ENCODE data around the gene CLDN10.
"Not testable (repeated sequence)": the region's sequence is repeated elsewhere in the genome, so short reads cannot be mapped to it uniquely, and the experiment has no call there.

The CLDN10 gene

GRCh38 chr13:95512424-95512823, 40.1 kb upstream of the CLDN10 start:
- H3K18ac ChIP-seq (ENCODE audit: low read length), result no peak overlapping the region
- no CpG with 5 or more reads among the region's 3 CpGs for WGBS (ENCODE audit: extremely low coverage, insufficient coverage, insufficient read length)
- no peak overlapping the region for H3K4me2 ChIP-seq (ENCODE audit: low read length)
- H3K4ac ChIP-seq (ENCODE audit: low read depth, low read length), result no peak overlapping the region
- DNase-seq, result no peak
- H3K27ac ChIP-seq (ENCODE audit: low read depth, low read length), result no peak overlapping the region
- no peak overlapping the region for H2BK120ac ChIP-seq (ENCODE audit: insufficient read depth, low read length, poor library complexity)
- H3K9me3 ChIP-seq (ENCODE audit: insufficient read depth, low read depth, low read length), result peaks cover 2% of the 10 kb centered on the region
- no peaks in the 10 kb centered on the region for H3K79me2 ChIP-seq (ENCODE audit: control insufficient read depth, insufficient read depth, low read length, poor library complexity)
- no peak overlapping the region for H4K12ac ChIP-seq (ENCODE audit: low read depth, low read length)
- no peak overlapping the region for H4K91ac ChIP-seq (ENCODE audit: low read depth, low read length)
- H3K27me3 ChIP-seq (ENCODE audit: insufficient read depth, low read length), result no peaks in the 10 kb centered on the region
- H2BK12ac ChIP-seq (ENCODE audit: low read length), result no peak overlapping the region
- H2BK5ac ChIP-seq (ENCODE audit: low read depth, low read length, poor library complexity), result no peak overlapping the region
- no peaks in the 10 kb centered on the region for H3K36me3 ChIP-seq (ENCODE audit: control insufficient read depth in 1 of 2, insufficient read depth in 2 of 2, low read length in 2 of 2)
- no peak overlapping the region for H2AFZ ChIP-seq (ENCODE audit: insufficient read depth, low read length, poor library complexity)
- peak overlapping the region; percentile 56 for H3K23ac ChIP-seq (ENCODE audit: low read length)
- H3K4me3 ChIP-seq (ENCODE audit: low read depth, low read length), result no peak overlapping the region
- H3K9ac ChIP-seq (ENCODE audit: low read length), result no peak overlapping the region
- no peak overlapping the region for H2AK5ac ChIP-seq (ENCODE audit: low read length)
- no peak overlapping the region for H3K14ac ChIP-seq (ENCODE audit: low read length)
- H3K79me1 ChIP-seq (ENCODE audit: low read length), result no peaks in the 10 kb centered on the region
- no peak overlapping the region for H4K8ac ChIP-seq (ENCODE audit: low read depth, low read length)
- peaks cover 2 to 5% of the 10 kb centered on the region in 2 experiments for H3K4me1 ChIP-seq (ENCODE audit: control insufficient read depth in 1 of 2, insufficient read depth in 2 of 2, low read length in 2 of 2)

DNA sequence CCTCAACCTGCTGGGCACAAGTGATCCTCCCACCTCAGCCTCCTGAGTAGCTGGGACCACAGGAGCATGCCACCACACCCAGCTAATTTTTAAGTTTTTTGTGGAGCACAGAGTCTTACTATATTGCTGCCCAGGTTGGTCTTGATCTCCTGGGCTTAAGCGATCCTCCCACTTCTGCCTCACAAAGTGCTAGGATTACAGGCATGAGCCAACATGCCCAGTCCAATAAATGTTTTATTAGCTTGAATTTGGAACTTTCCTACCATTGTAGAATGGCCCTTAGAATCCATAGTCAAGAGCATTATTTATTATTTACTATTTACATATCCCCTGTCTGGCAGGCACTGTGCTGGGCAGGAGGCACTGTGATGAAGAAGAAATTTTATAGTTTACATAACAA, 39.6 kb upstream of the CLDN10 start:
- Histone ChIP-seq H3K14ac (ENCODE audit: low read length) (no peak overlapping the region), H2BK12ac (ENCODE audit: low read length) (no peak overlapping the region), H2BK5ac (ENCODE audit: low read depth, low read length, poor library complexity) (no peak overlapping the region), H2AK5ac (ENCODE audit: low read length) (no peak overlapping the region), H3K79me1 (ENCODE audit: low read length) (no peaks in the 10 kb centered on the region), H3K9me3 (ENCODE audit: insufficient read depth, low read depth, low read length) (peaks cover 2% of the 10 kb centered on the region), H3K79me2 (ENCODE audit: control insufficient read depth, insufficient read depth, low read length, poor library complexity) (no peaks in the 10 kb centered on the region), H4K91ac (ENCODE audit: low read depth, low read length) (no peak overlapping the region), H3K9ac (ENCODE audit: low read length) (no peak overlapping the region), H3K36me3 (ENCODE audit: control insufficient read depth in 1 of 2, insufficient read depth in 2 of 2, low read length in 2 of 2) (no peaks in the 10 kb centered on the region), H2AFZ (ENCODE audit: insufficient read depth, low read length, poor library complexity) (no peak overlapping the region), H3K4me2 (ENCODE audit: low read length) (no peak overlapping the region), H3K4ac (ENCODE audit: low read depth, low read length) (no peak overlapping the region), H3K4me1 (ENCODE audit: control insufficient read depth in 1 of 2, insufficient read depth in 2 of 2, low read length in 2 of 2) (peaks cover 2 to 5% of the 10 kb centered on the region in 2 experiments), H4K12ac (ENCODE audit: low read depth, low read length) (no peak overlapping the region), H3K18ac (ENCODE audit: low read length) (no peak overlapping the region), H3K27ac (ENCODE audit: low read depth, low read length) (no peak overlapping the region), H3K23ac (ENCODE audit: low read length) (no peak overlapping the region), H4K8ac (ENCODE audit: low read depth, low read length) (no peak overlapping the region), H3K27me3 (ENCODE audit: insufficient read depth, low read length) (no peaks in the 10 kb centered on the region), H2BK120ac (ENCODE audit: insufficient read depth, low read length, poor library complexity) (no peak overlapping the region), H3K4me3 (ENCODE audit: low read depth, low read length) (no peak overlapping the region)
- DNase-seq, result no peak
- WGBS (ENCODE audit: extremely low coverage, insufficient coverage, insufficient read length), result no CpG with 5 or more reads among the region's 1 CpG

GRCh38 chr13:95515606-95516005, 36.9 kb upstream of the CLDN10 start:
- H3K9me3 ChIP-seq (ENCODE audit: insufficient read depth, low read depth, low read length); H2BK5ac ChIP-seq (ENCODE audit: low read depth, low read length, poor library complexity); H3K27me3 ChIP-seq (ENCODE audit: insufficient read depth, low read length); H2AK5ac ChIP-seq (ENCODE audit: low read length); H4K91ac ChIP-seq (ENCODE audit: low read depth, low read length); H3K4me1 ChIP-seq (ENCODE audit: control insufficient read depth in 1 of 2, insufficient read depth in 2 of 2, low read length in 2 of 2); H2BK12ac ChIP-seq (ENCODE audit: low read length); H3K18ac ChIP-seq (ENCODE audit: low read length); H3K9ac ChIP-seq (ENCODE audit: low read length); H3K23ac ChIP-seq (ENCODE audit: low read length); H3K79me1 ChIP-seq (ENCODE audit: low read length); H3K4me2 ChIP-seq (ENCODE audit: low read length); DNase-seq; H3K4ac ChIP-seq (ENCODE audit: low read depth, low read length); H3K36me3 ChIP-seq (ENCODE audit: control insufficient read depth in 1 of 2, insufficient read depth in 2 of 2, low read length in 2 of 2); H3K79me2 ChIP-seq (ENCODE audit: control insufficient read depth, insufficient read depth, low read length, poor library complexity); H4K8ac ChIP-seq (ENCODE audit: low read depth, low read length); H3K27ac ChIP-seq (ENCODE audit: low read depth, low read length); H2AFZ ChIP-seq (ENCODE audit: insufficient read depth, low read length, poor library complexity); H4K12ac ChIP-seq (ENCODE audit: low read depth, low read length); H3K14ac ChIP-seq (ENCODE audit: low read length); H2BK120ac ChIP-seq (ENCODE audit: insufficient read depth, low read length, poor library complexity); H3K4me3 ChIP-seq (ENCODE audit: low read depth, low read length): not testable (repeated sequence)
- no CpG with 5 or more reads among the region's 5 CpGs for WGBS (ENCODE audit: extremely low coverage, insufficient coverage, insufficient read length)

- H3K23ac ChIP-seq (ENCODE audit: low read length), result no peak overlapping the region
- no peak for DNase-seq
- no CpG with 5 or more reads among the region's 2 CpGs for WGBS (ENCODE audit: extremely low coverage, insufficient coverage, insufficient read length)
- no peak overlapping the region for H3K4me3 ChIP-seq (ENCODE audit: low read depth, low read length)
- no peaks in the 10 kb centered on the region for H3K36me3 ChIP-seq (ENCODE audit: control insufficient read depth in 1 of 2, insufficient read depth in 2 of 2, low read length in 2 of 2)
- H4K8ac ChIP-seq (ENCODE audit: low read depth, low read length), result no peak overlapping the region
- H3K14ac ChIP-seq (ENCODE audit: low read length), result no peak overlapping the region
- no peak overlapping the region for H3K4ac ChIP-seq (ENCODE audit: low read depth, low read length)
- no peak overlapping the region for H3K18ac ChIP-seq (ENCODE audit: low read length)
- H3K4me2 ChIP-seq (ENCODE audit: low read length), result no peak overlapping the region
- no peak overlapping the region for H3K27ac ChIP-seq (ENCODE audit: low read depth, low read length)
- H3K79me1 ChIP-seq (ENCODE audit: low read length), result no peaks in the 10 kb centered on the region
- H3K4me1 ChIP-seq (ENCODE audit: control insufficient read depth in 1 of 2, insufficient read depth in 2 of 2, low read length in 2 of 2), result no peaks in the 10 kb centered on the region
- H3K27me3 ChIP-seq (ENCODE audit: insufficient read depth, low read length), result no peaks in the 10 kb centered on the region
- H3K9me3 ChIP-seq (ENCODE audit: insufficient read depth, low read depth, low read length), result peaks cover 2% of the 10 kb centered on the region
- H2BK120ac ChIP-seq (ENCODE audit: insufficient read depth, low read length, poor library complexity), result no peak overlapping the region
- H2BK5ac ChIP-seq (ENCODE audit: low read depth, low read length, poor library complexity), result no peak overlapping the region
- no peak overlapping the region for H2AK5ac ChIP-seq (ENCODE audit: low read length)
- no peaks in the 10 kb centered on the region for H3K79me2 ChIP-seq (ENCODE audit: control insufficient read depth, insufficient read depth, low read length, poor library complexity)
- H2AFZ ChIP-seq (ENCODE audit: insufficient read depth, low read length, poor library complexity), result no peak overlapping the region
- H4K91ac ChIP-seq (ENCODE audit: low read depth, low read length), result no peak overlapping the region
- H3K9ac ChIP-seq (ENCODE audit: low read length), result no peak overlapping the region
- no peak overlapping the region for H4K12ac ChIP-seq (ENCODE audit: low read depth, low read length)
- no peak overlapping the region for H2BK12ac ChIP-seq (ENCODE audit: low read length)
These were observed 36.5 kb upstream of the CLDN10 start for GRCh38 chr13:95516021-95516420.

Measured in trophoblast cell (in vitro differentiated cells and primary cell).